Measurements from ENCODE around the gene SH2D3A.
"Not testable (repeated sequence)": the region's sequence is repeated elsewhere in the genome, so short reads cannot be mapped to it uniquely, and the experiment has no call there.

The SH2D3A gene

GRCh38 chr19:6754136-6754535 is 13.1 kb downstream of the SH2D3A start:
- DNase-seq = no peak

- peak; percentile 74 for DNase-seq
These were observed 13.8 kb downstream of the SH2D3A start for GRCh38 chr19:6753178-6754031.

- no peak for DNase-seq
These were observed 14.7 kb downstream of the SH2D3A start for GRCh38 chr19:6752256-6753177.

DNA sequence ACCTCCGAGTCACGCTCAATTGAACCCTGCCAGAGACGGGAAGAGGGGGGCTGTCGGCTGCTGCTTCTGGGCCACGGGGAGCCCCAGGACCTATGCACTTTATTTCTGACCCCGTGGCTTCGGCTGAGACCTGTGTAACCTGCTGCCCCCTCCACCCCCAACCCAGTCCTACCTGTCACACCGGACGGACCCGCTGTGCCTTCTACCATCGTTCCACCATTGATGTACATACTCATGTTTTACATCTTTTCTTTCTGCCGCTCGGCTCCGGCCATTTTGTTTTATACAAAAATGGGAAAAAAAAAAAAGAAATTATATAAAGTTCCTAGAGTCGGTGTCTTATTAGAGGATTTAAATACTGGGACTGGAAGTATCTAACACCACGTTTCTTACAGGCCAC is 16.0 kb downstream of the SH2D3A start:
- no peak for DNase-seq

DNA sequence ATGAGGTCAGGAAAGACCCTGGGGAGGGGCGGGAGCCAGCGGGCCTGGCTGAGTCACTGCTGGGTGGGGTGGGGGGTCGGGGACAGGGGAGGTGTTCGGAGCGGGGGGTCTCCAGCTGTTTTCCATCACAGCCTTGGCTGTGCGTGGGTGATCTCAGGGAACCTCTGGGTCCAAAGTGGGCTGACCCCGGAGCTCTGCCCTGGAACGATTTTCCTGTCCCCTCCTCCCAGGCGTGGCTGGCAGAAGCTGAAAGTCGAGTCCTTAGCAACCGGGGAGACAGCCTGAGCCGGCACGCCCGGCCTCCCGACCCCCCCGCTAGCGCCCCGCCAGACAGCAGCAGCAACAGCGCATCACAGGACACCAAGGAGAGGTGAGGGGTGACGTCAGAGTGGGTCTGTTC is 17.2 kb downstream of the SH2D3A start:
- DNase-seq = no peak

GRCh38 chr19:6748543-6748942 is 18.7 kb downstream of the SH2D3A start:
- not testable (repeated sequence) for DNase-seq

GRCh38 chr19:6745965-6746364 is 21.3 kb downstream of the SH2D3A start:
- DNase-seq = no peak

- DNase-seq = no peak
These were observed 22.6 kb downstream of the SH2D3A start for GRCh38 chr19:6744381-6745301.

GRCh38 chr19:6743714-6744380 is 23.4 kb downstream of the SH2D3A start:
- no peak for DNase-seq

GRCh38 chr19:6743066-6743465 is 24.2 kb downstream of the SH2D3A start:
- no peak for DNase-seq

DNA sequence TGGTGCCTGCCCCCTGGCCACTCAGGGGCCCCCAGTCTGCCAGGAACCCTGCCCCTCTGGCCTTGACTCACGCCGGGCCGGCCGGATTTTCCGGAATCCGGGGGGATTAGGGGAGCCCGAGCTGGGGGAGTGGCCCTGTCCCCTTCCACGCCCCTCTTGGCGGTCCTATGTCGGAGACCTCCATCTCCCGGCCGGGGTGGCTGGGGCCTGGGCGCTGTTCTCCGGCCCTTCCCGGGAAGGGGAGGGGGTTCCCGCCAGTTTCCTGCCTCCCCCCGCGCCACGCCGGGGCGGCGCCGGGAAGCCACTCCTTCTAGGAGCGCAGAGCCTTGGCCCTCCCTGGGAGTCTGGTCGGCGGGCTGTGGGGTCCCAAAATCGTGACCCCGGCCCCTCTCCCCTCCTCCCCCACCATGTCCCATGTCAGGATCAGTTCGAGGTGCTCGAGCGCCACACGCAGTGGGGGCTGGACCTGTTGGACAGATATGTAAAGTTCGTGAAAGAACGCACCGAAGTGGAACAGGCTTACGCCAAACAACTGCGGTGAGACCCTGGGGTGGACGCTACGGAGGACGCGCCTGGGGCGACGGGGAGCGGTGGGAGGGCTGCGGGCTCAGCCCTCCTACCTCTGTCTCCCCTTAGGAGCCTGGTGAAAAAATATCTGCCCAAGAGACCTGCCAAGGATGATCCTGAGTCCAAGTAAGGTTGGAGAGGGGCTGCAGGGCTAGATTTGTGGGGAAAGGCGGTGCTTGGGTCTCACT is 26.5 kb downstream of the SH2D3A start:
- DNase-seq = no peak

- no peak for DNase-seq
These were observed 27.2 kb downstream of the SH2D3A start for GRCh38 chr19:6739883-6740588.

GRCh38 chr19:6739390-6739882 is 27.8 kb downstream of the SH2D3A start, which contains the start of gene TRIP10:
TSS of gene TRIP10 (plus strand) at chr19:6739680. CDS start at chr19:6739762, 82 bp downstream.
- peak; percentile 73 for DNase-seq

GRCh38 chr19:6738787-6739389 is 28.3 kb downstream of the SH2D3A start:
- no peak for DNase-seq

DNA sequence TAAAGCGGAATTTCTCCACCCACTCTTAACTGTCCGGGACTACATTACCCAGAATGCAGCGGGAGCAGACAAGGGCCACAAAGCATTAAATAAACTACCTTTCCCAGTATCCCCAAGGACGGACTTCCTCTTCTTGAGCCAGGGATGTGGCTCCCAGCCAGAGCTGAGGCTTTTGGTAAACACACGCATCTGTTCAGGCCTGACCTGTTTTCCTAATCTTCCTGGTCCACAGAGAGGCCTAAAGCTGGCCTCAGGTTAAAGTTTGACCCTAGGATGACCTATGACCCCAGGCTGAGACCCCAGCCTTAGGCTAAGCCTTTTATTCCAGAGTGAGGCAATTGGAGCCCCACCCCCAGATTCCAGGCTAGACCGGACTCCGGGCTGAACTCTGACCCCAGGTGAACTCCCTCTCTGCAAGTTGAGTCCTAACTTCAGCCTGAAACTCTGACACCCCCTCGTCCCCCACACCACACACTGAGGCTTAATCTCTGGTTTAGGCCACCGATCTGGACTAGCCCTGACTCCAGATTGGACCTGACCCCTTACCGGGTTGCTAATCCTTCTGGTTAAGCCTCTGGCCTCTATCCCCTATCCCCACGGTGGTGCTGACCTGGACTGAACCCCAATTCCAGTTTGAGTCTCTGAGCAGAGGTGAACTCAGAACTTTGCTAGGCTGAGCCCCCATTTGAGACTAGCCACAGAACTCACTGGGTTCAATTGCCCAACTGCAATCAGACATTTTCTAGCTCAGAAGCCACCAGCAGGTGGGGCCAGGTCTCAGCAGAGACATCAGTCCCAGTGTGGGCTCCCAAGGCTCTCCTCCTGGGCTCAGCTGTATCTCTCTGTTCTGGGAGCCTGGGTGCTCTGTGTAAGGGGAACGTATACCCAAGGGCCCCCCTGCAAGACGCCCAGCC is 29.1 kb downstream of the SH2D3A start:
- DNase-seq = peak; percentile 73

DNA sequence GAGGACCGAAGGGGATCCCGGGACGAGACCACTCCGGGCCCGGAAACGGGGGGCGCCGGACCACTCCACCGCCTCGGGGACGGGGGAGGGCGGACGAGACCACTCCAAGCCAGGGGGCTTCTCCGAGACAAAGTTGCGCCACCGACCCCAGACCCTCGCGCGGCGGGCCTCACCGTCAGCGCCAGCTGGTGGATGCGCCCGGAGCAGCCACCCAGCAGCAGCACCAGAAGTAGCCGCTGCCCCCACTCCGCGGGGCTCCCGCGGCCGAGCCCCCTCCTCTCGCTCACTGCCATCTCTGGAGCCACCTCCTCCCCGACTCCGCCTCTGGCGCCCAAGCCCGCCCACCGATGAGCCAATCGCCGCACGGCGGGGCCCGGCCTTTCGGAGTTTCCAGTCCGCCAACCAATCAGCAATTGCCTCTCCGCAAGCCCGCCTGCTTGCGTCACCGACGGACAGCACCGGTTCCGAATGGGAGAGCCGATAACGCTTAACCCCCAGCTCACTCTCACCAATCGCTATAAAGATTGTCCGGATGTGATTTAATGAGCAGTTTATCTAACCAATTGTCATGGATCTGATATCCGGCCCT is 29.9 kb downstream of the SH2D3A start, which contains the start of gene GPR108:
Gene GPR108 (minus strand): TSS at position 297 of the 589 bp plus-strand sequence. CDS start 4 bp downstream, at position 293.
- peak; percentile 99 for DNase-seq

- DNase-seq = peak; percentile 45
These were observed 30.3 kb downstream of the SH2D3A start for GRCh38 chr19:6736917-6737283.
